ENCODE measurements around the gene JMJD7. TPM values are rescaled to one million over a fixed set of nuclear protein-coding genes. Genes with fewer than 3 reads are reported as not detected.

Gene JMJD7
- total RNA-seq, 1 experiment from 2014 or later, result 13.2 TPM

DNA sequence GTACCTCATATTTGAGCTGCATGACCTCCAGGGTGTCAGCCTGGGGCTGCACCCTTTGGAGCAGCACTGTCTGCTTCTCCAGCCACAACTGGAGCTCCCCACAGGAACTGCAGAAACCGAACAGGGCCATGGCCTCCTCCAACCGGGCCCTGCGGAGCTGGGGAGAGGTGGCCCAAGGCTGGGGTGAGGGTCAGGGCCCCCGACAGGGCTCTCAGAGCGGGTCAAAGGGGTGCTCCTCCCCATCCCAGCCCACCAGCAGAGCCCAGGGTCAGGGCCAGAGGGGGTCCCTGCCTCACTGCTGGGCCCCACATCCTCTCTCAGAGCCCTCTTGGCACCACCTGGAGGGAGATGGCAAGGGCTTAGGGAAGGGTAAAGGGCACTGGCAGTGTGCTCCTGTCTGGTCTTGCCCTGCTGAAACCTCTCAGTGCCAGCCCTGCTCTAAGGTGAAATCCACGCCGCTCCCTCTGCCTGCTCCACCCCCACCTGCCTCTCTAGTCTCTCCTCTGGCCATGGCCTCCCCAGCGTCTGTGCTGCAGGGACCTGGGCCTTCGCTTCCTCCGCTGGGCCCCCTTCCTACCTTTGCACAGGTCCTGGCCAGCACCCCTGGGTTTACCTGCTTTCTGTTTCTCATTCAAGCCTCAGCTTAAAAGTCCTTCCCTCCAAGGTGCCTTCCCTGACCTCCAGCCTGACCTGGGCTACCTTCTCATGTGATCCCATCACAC, 52.4 kb downstream of the JMJD7 start:
- no peak overlapping the region for H3K27ac ChIP-seq (ENCODE audit: low read length)
- no peak for DNase-seq (ENCODE audit: low read depth, low spot score)
- H3K4me3 ChIP-seq (ENCODE audit: low read depth in 2 of 2, low read length in 2 of 2), result no peak overlapping the region
- H3K9me3 ChIP-seq (ENCODE audit: control insufficient read depth, insufficient read depth, low read depth, low read length), result no peaks in the 10 kb centered on the region
- no peaks in the 10 kb centered on the region for H3K4me1 ChIP-seq (ENCODE audit: control insufficient read depth, insufficient read depth, low read length)
- in situ Hi-C loops (cut with HindIII; ENCODE audit: low pct_unique_long_range_greater_than_20kb, low sequenced_read_pairs) (no loop called here), intact Hi-C loops (cut with micrococcal nuclease; ENCODE audit: unreplicated experiment) (no loop called here)
- ATAC-seq, result no peak
- no peaks in the 10 kb centered on the region for H3K27me3 ChIP-seq (ENCODE audit: control insufficient read depth, insufficient read depth, low read length)
- POLR2A ChIA-PET, result no interaction called here
- no TSS peak for BruUV-seq (replicated peaks)
- no peaks in the 10 kb centered on the region for H3K36me3 ChIP-seq (ENCODE audit: control insufficient read depth, insufficient read depth, low read length)
- TF ChIP-seq SIN3A (IDR thresholded peaks at IDR 0.05; ENCODE audit: borderline replicate concordance, insufficient read depth, low read depth, low read length), result no peak
- TF ChIP-seq POLR2AphosphoS5 (IDR thresholded peaks at IDR 0.05; ENCODE audit: low read depth, low read length), result no peak
- TF ChIP-seq, protein P1, sequence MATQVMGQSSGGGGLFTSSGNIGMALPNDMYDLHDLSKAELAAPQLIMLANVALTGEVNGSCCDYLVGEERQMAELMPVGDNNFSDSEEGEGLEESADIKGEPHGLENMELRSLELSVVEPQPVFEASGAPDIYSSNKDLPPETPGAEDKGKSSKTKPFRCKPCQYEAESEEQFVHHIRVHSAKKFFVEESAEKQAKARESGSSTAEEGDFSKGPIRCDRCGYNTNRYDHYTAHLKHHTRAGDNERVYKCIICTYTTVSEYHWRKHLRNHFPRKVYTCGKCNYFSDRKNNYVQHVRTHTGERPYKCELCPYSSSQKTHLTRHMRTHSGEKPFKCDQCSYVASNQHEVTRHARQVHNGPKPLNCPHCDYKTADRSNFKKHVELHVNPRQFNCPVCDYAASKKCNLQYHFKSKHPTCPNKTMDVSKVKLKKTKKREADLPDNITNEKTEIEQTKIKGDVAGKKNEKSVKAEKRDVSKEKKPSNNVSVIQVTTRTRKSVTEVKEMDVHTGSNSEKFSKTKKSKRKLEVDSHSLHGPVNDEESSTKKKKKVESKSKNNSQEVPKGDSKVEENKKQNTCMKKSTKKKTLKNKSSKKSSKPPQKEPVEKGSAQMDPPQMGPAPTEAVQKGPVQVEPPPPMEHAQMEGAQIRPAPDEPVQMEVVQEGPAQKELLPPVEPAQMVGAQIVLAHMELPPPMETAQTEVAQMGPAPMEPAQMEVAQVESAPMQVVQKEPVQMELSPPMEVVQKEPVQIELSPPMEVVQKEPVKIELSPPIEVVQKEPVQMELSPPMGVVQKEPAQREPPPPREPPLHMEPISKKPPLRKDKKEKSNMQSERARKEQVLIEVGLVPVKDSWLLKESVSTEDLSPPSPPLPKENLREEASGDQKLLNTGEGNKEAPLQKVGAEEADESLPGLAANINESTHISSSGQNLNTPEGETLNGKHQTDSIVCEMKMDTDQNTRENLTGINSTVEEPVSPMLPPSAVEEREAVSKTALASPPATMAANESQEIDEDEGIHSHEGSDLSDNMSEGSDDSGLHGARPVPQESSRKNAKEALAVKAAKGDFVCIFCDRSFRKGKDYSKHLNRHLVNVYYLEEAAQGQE (IDR thresholded peaks at IDR 0.05; ENCODE audit: insufficient read depth in 1 of 2, low read depth in 2 of 2, low read length in 1 of 2), result no peak
- TF ChIP-seq TCF7L2 (IDR thresholded peaks at IDR 0.05; ENCODE audit: low read depth, low read length), result no peak
- TF ChIP-seq, protein P2, sequence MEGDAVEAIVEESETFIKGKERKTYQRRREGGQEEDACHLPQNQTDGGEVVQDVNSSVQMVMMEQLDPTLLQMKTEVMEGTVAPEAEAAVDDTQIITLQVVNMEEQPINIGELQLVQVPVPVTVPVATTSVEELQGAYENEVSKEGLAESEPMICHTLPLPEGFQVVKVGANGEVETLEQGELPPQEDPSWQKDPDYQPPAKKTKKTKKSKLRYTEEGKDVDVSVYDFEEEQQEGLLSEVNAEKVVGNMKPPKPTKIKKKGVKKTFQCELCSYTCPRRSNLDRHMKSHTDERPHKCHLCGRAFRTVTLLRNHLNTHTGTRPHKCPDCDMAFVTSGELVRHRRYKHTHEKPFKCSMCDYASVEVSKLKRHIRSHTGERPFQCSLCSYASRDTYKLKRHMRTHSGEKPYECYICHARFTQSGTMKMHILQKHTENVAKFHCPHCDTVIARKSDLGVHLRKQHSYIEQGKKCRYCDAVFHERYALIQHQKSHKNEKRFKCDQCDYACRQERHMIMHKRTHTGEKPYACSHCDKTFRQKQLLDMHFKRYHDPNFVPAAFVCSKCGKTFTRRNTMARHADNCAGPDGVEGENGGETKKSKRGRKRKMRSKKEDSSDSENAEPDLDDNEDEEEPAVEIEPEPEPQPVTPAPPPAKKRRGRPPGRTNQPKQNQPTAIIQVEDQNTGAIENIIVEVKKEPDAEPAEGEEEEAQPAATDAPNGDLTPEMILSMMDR (IDR thresholded peaks at IDR 0.05), result no peak
- CTCF ChIA-PET, result no interaction called here

DNA sequence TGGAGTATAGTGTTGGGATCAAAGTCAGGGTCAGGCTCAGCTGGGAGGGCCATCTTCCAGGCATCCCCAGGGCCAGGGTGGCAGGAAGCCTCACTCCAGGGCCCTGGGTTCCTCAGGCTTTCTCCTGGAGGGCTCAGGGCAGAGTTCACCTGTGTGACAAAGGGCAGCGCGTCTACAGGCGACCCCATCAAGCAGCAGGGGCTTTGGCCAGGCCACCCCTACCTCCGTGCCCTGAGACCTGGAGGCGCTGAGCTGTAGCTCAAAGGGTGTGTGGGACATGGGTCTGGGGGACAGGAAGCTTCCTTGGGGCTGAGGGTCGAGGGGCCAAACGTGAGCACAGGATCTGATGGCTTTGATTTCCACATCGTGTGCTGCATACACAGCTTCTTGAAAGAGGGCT, 53.2 kb downstream of the JMJD7 start:
- no peak for ATAC-seq
- no peaks in the 10 kb centered on the region for H3K36me3 ChIP-seq (ENCODE audit: control insufficient read depth, insufficient read depth, low read length)

More for the DNA sequence above, 53.2 kb downstream of the JMJD7 start:
- ChIA-PET CTCF (no interaction called here), POLR2A (no interaction called here)
- Histone ChIP-seq H3K9me3 (ENCODE audit: control insufficient read depth, insufficient read depth, low read depth, low read length) (no peaks in the 10 kb centered on the region), H3K4me1 (ENCODE audit: control insufficient read depth, insufficient read depth, low read length) (no peaks in the 10 kb centered on the region), H3K27ac (ENCODE audit: low read length) (no peak overlapping the region), H3K4me3 (ENCODE audit: low read depth in 2 of 2, low read length in 2 of 2) (no peak overlapping the region), H3K27me3 (ENCODE audit: control insufficient read depth, insufficient read depth, low read length) (no peaks in the 10 kb centered on the region)
- BruUV-seq (replicated peaks), result no TSS peak
- in situ Hi-C loops (cut with HindIII; ENCODE audit: low pct_unique_long_range_greater_than_20kb, low sequenced_read_pairs), result no loop called here
- intact Hi-C loops (cut with micrococcal nuclease; ENCODE audit: unreplicated experiment), result no loop called here
- TF ChIP-seq, protein P1 (IDR thresholded peaks at IDR 0.05; ENCODE audit: insufficient read depth in 1 of 2, low read depth in 2 of 2, low read length in 1 of 2), result no peak
- TF ChIP-seq, protein P2 (IDR thresholded peaks at IDR 0.05), result no peak
- TF ChIP-seq POLR2AphosphoS5 (IDR thresholded peaks at IDR 0.05; ENCODE audit: low read depth, low read length), result no peak
- DNase-seq (ENCODE audit: low read depth, low spot score), result no peak
